T-helper 22 cell (primary cell): ENCODE measurements around the gene ZFP30.
"Not testable (repeated sequence)": the region's sequence is repeated elsewhere in the genome, so short reads cannot be mapped to it uniquely, and the experiment has no call there.

ENCODE experiments used
- DNase-seq: peaks from one replicate; pipeline ENCODE4 v3.0.0-alpha.2; 2020; ENCODE audit warnings: low read depth

ZFP30 gene

DNA sequence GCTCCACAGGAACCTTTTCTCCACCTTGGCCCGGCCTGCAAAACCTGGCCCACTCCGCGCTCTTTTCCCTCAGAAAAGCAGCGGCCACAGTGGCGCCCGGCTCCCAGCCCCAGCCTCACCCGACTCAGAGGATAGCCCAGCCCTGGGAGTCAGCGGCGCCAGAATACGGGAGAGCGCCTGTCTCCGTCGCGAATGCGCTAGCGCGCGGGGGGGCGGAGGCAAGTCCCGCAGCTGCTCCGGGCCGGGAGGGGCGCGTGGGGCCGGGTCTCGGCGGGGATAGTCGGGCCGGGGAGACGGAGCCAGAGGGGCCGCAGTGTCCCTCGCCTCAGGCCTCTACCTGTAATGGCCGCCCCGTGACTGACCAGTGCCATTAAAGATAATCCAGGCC is at the start of gene ZFP30:
ZFP30 (minus strand) TSS at position 165 of the 388 bp plus-strand sequence. CDS start 7,643 bp downstream, outside the sequence.
- DNase-seq, result peak; percentile 69

DNA sequence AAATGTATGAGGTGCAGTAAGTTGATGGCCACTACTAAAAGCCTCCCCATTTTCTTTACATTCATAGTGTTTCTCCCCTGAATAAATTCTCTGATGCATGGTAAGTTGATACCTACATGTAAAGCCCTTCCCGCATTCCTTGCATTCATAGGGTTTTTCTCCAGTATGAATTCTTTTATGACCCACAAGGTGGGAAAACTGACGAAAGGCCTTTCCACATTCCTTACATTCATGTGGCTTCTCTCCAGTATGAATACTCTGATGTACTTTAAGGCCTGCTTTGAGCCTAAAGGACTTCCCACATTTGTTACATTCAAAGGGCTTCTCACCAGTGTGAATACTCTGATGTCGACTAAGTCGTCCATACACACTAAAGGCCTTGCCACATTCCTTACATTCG is 43.8 kb upstream of the ZFP30 start:
- DNase-seq, result no peak

DNA sequence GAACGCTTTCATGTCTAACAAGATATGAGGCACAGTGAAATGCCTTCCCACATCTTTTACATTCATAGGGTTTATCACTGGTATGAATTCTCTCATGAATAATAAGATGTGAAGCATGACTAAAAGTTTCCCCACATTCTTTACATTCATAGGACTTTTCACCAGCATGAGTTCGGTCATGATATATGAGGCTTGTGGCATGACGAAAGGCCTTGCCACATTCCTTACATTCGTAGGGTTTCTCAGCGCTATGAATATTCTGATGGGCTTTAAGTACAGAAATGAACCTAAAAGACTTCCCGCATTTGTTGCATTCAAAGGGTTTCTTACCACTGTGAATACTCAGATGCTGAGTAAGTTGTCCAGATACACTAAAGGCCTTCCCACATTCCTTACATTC is 43.0 kb upstream of the ZFP30 start:
- DNase-seq, result no peak

DNA sequence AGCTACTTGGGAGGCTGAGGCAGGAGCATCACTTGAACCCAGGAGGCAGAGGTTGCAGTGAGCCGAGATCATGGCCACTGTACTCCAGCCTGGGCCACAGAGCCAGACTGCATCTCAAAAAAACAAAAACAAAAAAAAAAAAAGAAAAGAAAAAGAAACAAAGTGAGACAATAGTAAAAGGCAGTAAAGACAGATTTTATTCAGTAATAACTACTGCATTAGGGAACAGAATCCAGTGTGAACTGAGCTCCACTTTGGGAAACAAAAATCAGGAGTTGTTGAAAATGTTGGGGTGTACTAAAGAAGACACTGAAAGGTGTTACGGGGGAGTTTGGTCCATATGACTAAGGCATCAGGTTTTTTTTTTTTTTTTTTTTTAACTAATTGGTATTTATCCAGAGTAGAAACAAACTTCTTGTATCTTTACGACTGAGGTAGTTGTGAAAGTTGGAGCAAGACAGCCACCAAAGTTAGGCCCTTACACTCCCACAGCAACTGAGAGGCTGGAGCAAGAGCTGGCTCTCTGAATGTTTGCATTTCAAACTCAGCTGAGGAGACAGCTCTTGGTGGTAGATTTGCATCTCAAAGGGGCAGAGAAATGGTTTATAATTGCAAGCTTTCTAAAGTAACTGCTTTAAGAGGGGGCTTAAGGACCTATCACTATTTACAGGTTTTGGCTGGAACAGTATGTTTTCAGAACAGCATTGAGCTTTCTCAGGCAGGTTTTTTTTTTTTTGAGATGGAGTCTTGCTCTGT is 40.1 kb upstream of the ZFP30 start:
- no peak for DNase-seq

DNA sequence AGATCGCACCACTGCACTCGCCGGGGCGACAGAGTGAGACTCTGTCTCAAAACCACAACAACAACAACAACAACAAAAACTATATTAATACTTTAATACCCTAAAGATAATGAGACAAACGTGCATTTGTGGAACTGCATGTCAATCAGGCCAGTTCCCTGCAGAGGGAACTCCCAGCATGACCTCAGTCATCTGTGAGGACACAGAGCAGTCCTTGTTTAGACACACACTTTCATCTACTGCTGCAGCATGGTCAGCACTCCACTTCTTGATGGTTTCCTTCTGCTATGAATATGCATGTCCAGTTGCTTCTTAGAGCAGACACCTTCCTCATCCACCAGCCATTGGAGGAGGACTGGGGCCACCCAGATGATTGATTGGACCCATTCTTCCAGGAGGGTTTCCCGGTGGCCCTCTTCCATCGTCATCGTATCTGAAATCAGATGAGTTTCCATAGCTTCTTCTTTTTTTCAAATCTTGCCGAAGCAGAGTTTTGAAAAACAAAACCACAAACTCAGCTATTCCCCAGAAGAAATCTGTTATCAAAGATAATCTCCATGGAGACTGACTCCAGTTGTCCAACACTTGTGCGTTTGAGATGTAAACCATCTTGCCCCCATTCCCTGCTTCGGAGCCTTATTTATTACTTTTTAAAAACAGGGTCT is 37.8 kb upstream of the ZFP30 start:
- DNase-seq, result no peak

DNA sequence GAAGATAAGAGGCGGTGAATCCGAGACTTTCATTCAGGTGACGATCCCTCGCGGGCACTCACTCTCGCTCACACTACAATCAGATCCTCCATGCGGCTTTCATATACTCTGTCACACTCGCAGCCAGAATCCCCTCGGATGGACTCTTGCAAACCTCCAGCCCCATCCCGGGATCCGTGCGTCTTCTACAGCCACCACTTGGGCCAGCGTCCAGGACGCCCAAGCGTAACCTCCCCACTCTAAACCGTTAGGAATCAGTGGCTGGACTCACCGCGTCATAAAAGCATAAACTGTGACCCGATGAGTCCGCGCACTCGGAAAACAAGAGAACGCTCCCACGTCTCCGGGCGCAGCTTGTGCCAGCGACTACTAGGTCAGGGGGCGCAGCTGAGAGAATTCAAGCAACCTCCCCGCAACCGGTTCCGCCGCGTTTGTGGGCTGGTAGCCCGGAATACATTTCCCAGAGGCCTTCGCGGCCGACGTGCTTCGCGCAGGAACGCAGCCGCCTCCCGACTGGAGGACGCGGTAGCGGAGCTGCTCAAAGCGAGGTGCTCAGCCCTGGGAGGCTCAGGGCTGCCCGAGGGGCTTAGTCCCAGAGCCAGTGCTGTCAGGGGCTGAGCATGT is 36.7 kb upstream of the ZFP30 start:
- peak; percentile 56 for DNase-seq

DNA sequence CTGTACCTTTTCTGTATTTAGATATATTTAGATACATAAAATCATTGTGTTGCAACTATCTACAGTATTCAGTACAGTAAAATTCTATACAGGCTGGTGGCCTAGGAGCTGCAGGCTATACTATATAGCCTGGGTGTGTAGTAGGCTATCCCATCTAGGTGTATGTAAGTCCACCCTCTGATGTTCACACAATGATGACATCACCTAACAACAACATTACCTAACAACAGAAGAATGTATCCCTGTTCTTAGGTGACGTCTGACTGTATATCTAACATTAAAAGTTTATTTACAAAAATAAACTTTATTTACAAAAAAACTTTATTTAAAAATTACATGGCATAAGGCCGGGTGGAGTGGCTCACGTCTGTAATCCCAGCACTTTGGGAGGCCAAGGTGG is 28.3 kb upstream of the ZFP30 start:
- DNase-seq, result no peak

DNA sequence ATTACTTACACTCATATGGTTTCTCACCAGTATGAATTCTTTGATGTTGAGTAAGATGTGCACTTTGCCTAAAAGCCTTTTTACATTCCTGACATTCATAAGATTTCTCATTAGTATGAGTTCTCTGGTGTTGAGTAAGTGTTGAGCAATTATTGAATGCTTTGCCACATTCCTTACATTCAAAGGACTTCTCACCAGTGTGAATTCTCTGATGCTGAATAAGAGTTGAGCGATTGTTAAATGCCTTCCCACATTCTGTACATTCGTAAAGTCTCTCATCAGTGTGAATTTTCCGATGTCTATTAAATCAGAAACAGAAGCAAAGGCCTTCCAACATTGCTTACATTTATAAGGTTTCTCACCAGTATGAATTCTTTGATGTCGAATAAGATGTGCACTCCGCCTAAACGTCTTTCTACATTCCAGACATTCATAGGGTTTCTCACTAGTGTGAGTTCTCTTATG is 14.2 kb upstream of the ZFP30 start:
- no peak for DNase-seq

DNA sequence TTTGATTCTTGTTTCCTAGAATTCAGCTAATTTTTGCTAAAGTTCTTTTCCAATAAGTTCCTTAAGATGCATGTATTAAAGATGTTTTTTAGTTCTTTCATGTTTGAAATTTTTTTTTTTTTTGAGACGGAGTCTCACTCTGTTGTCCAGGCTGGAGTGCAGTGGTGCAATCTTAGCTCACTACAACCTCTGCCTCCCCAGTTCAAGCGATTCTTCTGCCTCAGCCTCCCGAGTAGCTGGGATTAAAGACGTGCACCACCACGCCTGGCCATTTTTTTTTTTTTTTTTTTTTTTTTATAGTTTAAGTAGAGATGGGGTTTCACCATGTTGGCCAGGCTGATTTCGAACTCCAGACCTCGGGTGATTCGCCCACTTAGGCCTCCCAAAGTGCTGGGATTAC is 1.9 kb upstream of the ZFP30 start:
- DNase-seq, result not testable (repeated sequence)

DNA sequence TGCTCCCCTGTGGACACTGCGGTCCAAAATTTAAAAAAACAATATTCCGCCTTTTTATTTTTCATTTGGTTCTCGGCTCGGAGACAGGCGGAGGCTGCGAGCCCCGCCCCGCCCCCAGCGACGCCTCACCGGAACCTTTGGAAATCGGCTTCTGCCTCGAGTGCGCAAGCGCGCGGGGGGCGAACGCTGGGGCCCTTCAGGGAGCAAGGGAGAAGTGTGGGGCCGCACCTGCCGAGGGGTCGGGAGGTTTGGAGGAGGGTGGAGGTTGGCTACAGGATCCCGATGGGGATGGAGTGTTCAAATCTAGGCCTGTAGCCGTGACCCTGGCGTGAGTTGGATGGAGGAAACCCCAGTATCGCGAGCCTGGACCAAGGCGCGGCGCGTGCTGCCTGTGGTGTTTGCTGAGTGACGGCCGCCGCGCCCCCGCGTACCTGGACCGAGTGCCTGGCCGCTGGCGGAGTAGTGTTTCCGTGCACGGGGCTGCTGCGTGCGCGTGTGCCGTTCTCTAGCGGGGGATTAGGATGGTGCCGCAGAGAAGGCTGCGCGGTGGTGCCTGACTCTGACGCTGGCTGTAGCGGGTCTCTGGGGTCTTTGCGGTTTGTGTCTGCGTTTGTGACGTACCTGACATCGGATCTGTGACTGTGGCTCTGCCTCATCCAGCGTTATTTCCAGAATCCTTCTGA is 565 bp upstream of the ZFP30 start:
- peak; percentile 70 for DNase-seq

DNA sequence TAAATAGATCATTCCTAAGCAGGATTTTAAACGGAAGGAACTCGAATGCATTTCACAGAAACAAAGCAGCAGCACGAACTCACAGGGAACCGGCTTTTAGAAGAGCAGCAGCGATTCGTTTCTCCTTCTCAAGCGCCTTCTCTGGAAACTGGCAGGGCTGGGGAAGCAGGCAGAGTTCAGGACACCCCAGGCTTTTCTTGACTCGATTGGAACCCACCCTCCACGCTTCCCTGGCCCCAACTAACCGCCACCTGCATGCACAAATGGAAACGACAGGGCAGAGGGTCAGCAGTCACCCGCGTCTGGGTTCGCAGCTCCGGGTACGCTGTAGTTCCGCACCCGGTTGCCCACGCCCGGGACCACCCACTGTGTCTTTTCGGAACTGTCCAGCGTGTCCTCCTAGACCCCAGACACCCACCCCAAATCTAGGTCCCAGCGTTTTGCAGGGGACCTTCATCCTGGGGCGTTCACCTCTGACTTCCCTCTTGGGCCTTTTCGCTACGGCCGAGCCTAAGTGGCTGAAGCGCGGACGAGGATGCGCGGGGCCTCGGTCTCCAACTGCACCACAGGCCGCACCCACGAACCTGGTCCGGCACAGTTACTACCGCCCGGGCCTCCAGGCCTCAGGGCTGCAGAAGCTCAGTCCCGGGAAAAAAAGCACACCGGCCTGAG is 500 bp downstream of the ZFP30 start:
- DNase-seq, result no peak

DNA sequence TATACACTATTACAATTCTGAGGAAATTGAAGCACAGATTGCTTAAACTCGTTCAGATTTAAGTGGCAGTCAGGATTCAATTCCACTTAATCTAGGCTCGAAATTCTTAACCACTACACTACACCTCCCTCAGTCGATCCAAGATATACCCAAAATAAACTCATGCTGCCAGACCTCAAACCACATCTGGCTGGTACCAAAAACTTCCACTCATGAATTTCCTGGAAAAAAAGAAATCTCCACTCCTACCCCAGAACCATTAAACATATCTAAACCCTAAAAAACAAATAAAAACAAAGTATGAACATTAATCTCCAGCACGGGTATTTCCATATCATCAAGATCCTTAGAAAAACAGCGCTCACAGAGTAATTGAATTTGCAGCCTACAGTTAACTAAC is 1.1 kb downstream of the ZFP30 start:
- no peak for DNase-seq

DNA sequence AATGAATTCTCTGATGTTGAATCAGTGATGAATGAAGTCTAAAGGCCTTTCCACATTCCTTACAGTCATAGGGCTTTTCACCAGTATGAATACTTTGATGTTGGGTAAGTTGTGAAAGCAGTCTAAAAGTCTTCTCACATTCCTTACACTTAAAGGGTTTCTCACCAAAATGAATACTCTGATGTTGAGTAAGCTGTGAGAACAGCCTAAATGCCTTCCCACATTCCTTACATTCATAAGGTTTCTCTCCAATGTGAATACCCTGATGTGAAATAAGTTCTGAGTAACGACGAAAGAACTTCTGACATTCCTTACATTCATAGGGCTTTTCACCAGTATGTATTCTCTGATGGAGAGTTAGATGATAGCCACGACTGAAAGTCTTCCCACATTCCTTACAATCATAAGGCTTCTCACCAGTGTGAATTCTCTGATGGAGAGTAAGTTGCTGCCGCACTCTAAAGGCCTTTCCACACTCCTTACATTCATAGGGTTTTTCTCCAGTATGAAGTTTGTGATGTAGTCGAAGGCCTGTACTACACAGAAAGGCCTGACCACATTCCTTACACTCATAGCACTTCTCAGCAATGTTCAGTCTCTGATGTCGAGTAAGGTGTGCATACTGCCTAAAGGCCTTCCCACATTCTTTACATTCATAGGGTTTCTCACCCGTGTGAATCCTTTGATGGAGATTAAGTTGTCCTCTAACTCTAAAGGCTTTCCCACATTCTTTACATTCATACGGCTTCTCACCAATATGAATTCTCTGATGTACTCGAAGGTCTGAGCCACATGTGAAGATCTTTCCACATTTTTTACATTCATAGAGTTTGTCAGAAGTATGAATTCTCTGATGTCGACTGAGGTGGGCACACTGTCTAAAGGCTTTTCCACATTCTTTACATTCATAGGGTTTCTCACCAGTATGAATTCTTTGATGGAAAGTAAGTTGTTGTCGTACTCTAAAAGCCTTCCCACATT is 19.9 kb downstream of the ZFP30 start:
- no peak for DNase-seq

DNA sequence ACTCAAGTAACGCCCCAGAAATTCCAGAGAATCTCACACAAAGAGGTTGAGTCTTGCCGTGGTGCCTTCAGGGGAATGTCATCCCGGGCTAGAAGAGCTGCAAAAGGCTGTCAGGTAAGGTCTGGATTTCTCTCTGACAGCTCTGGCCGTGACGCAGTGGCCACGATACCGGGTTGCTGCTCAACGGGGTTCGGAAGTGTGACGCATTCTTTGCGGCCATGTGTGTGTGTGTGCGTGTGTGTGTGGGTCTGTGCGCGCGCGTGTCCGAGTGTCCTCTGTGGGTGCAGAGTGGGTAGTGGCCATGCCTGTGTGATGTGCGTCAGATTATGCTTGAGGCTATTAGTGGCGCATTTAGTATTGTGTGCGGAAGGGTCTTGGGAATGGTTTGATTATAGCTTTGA is 60.3 kb downstream of the ZFP30 start:
- peak; percentile 53 for DNase-seq

DNA sequence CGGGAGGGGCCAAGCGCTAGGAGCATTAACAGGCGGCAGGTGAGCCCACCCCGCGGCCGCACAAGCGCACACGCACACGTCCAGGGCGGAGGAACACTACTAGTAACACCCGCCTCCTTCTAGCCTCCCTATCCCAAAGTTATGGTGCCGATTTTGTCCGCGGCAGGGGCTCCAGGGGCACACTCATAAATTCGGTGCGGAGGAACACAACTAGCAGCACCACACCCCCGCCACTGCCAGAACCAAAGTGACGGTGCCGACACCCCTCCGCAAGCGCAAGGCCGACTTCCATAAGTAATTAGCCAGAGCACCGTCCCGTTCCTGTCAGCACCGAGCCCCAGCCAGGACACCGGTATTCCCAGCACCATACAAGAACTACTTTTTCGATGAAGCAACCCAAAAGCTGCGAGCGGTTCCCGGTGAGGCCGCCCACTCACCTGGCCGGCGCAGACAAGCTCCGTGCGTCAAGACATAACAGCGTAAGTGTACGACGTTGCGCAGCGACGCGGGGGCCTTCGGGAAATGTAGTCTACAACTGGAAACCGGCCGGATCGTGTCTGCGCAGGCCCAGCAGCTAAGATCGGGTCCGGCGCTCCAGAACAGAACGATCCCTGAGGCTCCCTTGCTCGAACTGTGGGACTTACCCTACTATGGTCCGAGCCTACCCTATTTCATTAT is 60.8 kb downstream of the ZFP30 start, which contains the start of the genes ZNF540 and ZNF571:
ZNF540 (plus strand) TSS at position 573 of the 678 bp plus-strand sequence. CDS start 3,572 bp downstream, outside the sequence.
ZNF571 (minus strand) TSS at position 489 of the 678 bp plus-strand sequence. CDS start 8,116 bp downstream, outside the sequence.
- peak; percentile 82 for DNase-seq

DNA sequence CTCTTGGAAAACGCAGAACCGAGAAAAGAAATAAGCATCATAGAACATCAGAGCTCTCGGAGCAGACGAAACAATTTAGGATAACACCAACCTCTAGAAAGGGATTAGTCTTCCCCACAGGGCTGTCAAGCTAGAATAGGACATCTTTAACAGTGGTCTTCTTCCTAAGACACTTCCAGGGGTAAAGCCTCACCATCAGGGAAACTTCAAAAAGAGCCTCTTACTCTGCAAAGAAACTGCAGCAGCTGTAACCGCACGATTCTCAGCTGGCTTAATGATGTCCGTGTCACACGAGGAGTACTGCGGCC is 61.3 kb downstream of the ZFP30 start:
- DNase-seq, result no peak

DNA sequence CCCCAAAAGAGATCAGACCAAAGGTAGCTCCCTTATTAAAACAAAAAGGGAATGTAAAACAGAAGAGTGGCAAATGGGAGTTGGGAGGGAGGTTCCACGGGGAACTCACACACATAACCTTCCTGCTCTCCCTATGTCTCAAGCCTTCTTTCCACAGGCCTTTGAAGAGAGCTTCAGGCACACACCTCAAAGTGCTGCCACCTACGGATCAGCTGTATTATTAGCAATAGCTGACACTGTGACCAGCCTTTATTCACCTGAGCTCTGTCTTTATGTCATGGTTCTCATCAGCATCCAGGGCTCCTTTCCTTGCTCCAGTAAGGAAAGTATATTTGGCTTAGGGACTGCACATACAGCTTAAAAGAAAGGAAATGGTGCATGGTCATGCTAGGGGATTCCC is 71.9 kb downstream of the ZFP30 start:
- DNase-seq, result no peak

DNA sequence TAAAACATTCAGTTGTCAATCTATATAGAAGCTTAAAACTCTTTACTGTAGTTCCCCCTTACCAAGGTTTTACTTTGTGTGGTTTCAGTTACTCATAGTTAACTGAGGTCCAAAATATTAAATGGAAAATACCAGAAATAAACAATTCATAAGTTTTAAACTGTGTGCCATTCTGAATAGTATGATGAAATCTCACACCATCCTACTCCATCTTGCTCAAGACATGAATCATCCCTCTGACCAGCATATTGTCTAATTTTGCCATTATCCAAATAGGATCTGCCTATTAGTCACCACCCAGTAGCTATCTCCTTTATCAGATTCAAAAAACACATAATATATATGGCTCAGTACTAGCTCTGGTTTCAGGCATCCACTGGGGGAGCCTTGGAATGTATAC is 83.1 kb downstream of the ZFP30 start:
- no peak for DNase-seq

DNA sequence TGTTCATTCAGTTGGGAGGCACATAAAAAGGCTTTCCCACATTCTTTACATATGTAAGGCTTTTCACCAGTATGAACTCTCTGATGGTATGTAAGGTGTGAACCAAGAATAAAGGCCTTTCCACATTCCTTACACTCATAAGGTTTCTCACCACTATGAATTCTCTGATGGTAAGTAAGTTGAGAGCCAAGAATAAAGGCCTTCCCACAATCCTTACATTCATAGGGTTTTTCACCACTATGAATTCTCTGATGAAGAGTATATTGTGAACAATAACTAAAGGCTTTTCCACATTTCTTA is 89.9 kb downstream of the ZFP30 start:
- no peak for DNase-seq

DNA sequence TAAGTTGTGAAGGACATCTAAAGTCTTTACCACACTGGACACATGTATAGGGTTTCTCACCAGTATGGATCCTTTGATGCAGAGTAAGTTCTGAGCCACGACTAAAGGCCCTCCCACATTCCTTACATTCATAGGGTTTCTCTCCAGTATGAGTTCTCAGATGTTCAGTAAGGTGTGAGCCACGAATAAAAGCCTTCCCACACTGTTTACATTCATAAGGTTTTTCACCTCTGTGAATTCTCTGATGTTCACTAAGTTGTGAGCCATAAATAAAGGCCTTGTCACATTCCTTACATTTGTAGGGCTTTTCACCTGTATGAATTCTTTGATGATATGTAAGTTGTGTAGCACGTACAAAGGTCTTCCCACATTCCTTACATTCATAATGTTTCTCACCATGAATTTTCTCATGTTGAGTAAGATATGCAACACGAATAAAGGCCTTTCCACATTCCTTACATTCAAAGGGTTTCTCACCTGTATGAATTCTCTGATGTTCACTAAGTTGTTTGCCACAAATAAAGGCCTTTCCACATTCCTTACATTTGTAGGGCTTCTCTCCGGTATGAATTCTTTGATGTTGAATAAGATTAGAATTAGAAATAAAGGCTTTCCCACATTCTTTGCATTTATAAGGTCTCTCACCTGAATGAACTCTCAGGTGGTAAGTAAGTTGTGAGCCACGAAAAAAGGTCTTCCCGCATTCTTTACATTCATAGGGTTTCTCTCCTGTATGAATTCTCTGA is 90.5 kb downstream of the ZFP30 start:
- DNase-seq, result no peak
